NCI-H2196 treated with DMSO at 0.1 percent for 48 hours (cell line): ENCODE results near the gene DLL4.
"Not testable (repeated sequence)": the region's sequence is repeated elsewhere in the genome, so short reads cannot be mapped to it uniquely, and the experiment has no call there.

Source experiments
- DNase-seq: peaks from one replicate; lab custom pipeline; 2025; ENCODE audit not compliant: unreplicated experiment; lab: John Stamatoyannopoulos, UW

The DLL4 gene

GRCh38 chr15:40958146-40958545, 29.0 kb downstream of the DLL4 start:
- DNase-seq: no peak

GRCh38 chr15:40958723-40959122, 29.6 kb downstream of the DLL4 start:
- DNase-seq: no peak

DNA sequence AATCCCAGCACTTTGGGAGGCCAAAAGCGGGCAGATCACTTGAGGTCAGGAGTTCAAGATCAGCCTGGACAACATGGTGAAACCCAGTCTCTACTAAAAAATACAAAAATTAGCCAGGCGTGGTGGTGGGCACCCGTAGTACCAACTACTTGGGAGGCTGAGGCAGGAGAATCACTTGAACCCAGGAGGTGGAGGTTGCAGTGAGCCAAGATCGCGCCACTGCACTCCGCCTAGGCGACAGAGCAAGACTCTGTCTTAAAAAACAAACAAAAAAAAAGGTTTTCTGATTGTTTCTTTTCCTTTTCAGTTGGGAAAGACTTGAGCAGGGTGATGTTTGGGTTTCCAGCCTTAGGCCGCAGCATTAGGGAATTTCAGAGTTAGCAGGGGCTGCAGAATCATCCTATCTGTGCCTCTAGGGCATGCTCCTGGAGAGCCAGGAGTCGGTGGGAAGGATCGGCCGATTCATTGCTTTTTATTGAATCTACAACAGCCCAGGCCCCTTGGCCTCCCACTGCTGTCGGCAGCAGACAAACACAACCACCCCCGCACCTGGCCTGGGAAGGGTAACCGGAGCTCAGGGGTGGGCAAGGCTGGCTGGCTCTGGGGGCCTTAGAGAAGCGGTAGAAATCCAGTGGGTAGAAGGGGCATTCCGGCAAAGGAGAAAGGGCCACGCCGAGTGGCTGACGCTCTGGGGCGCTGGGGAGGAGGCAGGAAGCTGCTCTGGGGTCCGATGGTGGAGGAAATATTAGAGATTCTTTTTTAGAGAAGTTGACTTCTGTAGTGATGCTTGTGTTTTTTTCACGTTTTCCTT, 30.4 kb downstream of the DLL4 start:
- no peak for DNase-seq

DNA sequence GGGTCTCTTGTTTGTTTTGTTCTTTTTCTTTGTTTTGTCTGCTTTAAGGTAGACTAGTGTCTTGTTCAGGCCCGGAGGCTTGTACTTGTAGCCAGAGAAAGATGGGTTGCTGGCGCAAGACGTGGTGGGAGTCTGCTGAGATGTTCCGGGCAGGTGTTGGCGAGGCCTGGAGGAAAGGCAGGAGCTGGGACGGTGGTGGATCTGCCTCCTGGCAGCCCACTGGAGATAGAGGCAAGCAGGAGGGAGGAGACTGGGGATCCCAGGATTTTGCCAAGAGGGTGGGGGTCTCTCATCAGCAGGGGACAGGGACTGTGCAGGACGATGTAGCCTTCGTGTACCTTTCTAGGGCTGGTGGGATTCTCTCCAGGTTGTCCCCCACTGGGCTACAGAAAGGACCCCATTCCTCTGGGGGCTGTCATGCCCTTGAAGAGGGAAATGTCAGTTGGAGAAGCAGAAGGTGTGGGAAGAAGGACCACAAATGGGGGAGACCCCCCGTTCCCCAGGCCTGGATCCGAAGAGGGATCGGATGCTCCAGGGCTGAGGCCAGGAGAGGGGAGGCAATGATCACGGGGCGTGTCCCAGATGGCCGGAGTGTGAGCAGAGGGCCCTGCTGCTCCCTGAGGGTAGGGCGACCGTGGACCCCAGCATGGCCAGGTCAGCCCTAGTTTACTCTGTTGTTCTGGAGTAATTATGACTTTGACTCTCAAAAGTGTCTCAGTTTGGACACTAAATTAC, 31.2 kb downstream of the DLL4 start:
- DNase-seq: no peak

GRCh38 chr15:40960925-40961324, 31.8 kb downstream of the DLL4 start:
- no peak for DNase-seq

DNA sequence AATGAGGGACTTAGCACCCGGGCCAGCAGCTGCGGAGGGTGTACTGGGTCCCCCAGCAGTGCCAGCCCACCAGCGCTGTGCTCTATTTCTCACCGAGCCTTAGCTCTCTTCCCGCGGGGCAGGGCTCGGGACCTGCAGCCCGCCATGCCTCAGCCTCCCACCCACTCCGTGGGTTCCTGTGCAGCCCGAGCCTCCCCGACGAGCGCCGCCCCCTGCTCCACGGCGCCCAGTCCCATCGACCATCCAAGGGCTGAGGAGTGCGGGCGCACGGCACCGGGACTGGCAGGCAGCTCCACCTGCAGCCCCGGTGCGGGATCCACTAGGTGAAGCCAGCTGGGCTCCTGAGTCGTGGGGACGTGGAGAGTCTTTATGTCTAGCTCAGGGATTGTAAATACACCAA, 32.6 kb downstream of the DLL4 start:
- DNase-seq: not testable (repeated sequence)

- DNase-seq: not testable (repeated sequence)
Measured at GRCh38 chr15:40962317-40962716, 33.2 kb downstream of the DLL4 start.

- no peak for DNase-seq
Measured at GRCh38 chr15:40963201-40963600, 34.1 kb downstream of the DLL4 start.

- no peak for DNase-seq
Measured at GRCh38 chr15:40964006-40964405, 34.9 kb downstream of the DLL4 start.

GRCh38 chr15:40964634-40965033, 35.5 kb downstream of the DLL4 start:
- DNase-seq: no peak

GRCh38 chr15:40968290-40969085, 39.3 kb downstream of the DLL4 start:
- DNase-seq: no peak

DNA sequence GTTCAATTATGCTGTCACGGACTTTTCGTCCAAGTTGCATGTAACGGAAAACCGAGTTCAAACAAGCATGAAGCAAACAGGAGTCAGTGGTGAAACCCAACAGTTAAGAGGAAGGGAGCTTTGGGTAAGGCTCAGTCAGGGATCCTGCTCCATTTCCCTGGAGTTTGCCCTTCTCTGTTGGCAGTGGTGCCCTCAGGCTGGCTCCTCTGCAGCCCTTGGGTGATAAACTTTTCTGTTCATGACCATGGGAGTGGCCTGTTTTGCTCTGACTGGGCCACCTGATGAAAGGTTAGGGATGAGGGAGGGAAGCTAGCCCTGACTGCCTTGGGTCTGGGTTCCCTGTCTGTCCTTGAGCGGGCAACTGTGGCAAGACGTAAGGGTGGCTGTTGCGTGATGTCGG, 40.2 kb downstream of the DLL4 start:
- no peak for DNase-seq

DNA sequence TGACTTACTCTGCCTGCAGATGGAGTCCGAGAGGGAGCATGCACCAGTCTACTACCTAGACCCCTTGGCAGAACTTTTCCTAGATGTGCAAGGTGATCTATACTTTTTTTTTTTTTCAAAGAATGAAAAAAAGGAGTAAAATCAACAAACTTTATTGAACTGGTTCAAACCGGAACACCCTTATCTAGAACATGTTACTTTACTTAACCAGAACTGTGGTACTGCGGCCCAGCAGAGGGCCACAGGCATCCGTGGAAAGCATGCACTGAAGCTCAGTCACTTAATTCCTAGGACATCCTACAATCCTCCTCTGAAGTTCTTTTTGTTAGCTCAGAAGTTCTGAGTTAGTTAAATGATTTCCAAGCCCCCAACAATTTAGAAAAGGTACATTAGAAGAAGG, 45.7 kb downstream of the DLL4 start:
- DNase-seq: no peak

DNA sequence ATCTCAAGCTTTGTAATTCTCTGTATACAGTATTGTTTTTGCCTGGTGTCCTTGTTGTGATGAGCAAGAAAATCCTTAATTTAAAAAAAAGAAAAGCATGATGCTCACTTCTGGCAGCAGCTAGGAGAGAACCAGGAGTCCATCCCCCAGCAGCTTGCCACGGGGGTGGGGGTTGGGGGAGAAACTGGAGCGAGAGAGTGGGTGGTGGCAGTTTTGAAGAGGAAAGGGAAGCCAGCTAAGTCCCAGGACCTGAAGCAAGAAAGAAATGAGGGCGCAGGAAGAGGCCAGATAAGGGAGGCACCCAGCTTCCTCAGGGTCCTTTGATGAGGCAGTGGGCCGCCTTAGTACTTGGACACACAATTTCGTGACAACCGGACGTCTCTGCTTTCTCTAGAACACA, 47.7 kb downstream of the DLL4 start:
- DNase-seq: no peak

DNA sequence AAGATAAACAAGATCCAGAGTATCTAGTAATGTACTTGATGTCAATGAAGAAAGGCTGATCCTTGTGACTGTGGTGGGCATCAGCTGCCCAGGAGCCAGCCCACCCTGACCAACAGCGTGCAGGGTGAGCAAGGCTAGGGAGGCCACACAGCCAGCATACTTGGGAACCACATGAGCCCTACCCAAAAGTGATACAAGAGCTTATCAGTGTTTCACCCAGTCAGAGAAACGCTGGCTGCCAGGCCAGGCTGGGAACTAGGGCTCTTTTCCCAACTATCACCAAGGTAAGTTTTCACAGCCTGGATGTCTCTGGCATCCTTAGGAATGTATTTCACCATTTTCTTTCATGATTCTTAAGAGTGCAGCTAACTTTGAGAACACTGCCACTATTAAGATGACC, 49.0 kb downstream of the DLL4 start:
- no peak for DNase-seq

DNA sequence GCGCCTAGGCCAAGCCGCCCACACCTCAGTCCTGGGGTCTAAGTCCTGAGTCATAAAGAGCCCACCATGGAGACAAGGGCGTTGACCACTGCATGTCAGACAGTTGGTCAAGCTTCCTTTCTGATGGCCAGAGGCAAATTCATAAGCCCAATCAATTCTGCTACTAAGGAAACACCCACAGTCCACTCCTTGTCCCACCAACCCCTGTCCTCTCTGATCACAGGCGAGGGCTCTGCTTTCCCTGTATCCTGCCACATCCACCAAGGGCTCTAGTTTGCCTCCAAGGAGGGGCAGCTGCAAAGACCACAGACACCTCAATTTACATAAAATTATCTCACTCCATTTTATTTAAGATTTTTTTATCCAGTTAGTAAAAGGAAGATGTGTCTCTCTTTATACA, 49.4 kb downstream of the DLL4 start:
- DNase-seq: no peak

DNA sequence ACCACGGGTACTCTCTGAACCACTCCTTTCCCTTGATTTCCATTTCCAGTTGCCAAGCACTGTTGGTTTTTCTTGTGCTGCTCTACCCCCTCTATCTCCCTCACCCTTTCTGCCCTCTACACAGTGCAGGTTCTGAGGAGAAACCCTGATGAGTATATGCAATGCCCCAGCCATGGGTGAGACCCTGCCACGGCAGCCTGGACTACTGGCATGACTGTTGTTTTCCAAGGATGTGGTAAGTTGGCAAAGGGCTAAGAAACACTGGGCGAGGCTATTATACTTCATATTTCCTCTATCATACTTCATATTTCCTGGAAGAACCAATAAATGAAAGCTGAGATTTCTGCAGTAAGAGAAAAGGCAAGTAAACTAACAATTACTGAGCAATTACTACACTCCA, 52.0 kb downstream of the DLL4 start:
- DNase-seq: no peak

GRCh38 chr15:40982855-40983254, 53.7 kb downstream of the DLL4 start:
- DNase-seq: no peak

DNA sequence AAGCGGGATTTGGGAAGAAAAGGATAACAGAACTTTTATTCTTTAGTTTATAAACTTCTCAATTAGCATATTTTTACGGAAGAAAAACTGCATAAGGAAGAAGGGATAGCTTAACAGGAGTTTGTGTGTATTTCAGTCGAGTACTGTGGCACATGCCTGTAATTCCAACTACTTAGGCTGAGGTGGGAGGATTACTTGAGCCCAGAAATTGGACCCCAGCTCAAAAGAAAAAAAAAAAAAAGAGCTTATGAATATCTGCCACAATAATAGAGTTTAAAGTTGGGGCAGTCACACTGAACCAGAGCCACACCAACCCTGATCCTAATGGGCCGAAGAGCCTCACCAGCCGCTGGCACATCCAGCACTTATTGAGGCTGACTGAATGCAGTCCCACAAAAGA, 55.3 kb downstream of the DLL4 start:
- DNase-seq: no peak

- DNase-seq: no peak
Measured at GRCh38 chr15:40984964-40985363, 55.8 kb downstream of the DLL4 start.

GRCh38 chr15:40985541-40986330, 56.6 kb downstream of the DLL4 start:
- no peak for DNase-seq
